B cell (primary cell): ENCODE measurements around the gene ABCA4. TPM values are rescaled to one million over a fixed set of nuclear protein-coding genes. Genes with fewer than 3 reads are reported as not detected.

Source experiments
- ATAC-seq: fragments of 200-7000 bp; cut with Tn5 transposase; one replicate; pipeline ENCODE4 v1.10.0; 2021; ENCODE audit warnings: low read depth, mild to moderate bottlenecking, moderate number of reproducible peaks, moderate library complexity
- CTCF ChIA-PET: fragments of 350-600 bp; sonication (Branson Sonifier 250); formaldehyde crosslinking; loops from one replicate; lab custom pipeline; 2021; ENCODE audit warnings: antibody characterized with exemption, inconsistent platforms; lab: Charles Lee
- POLR2A ChIA-PET: fragments of 350-600 bp; sonication (Branson Sonifier 250); formaldehyde crosslinking; loops from one replicate; lab custom pipeline; 2021; ENCODE audit warnings: antibody characterized with exemption; lab: Charles Lee
- DNase-seq: peaks from one replicate; pipeline ENCODE4 v3.0.0; 2013
- H2AFZ ChIP-seq: 2 replicates; pipeline ENCODE4 v1.6.1; 2012; ENCODE audit warnings: mild to moderate bottlenecking, low read depth, low read length; ENCODE audit not compliant: insufficient read depth, poor library complexity, severe bottlenecking
- H3K27ac ChIP-seq, 2 donors: 1 replicate in 1 of 2; 2 replicates in 1 of 2; pipeline ENCODE4 v1.5.1; 2012 to 2013; ENCODE audit warnings: low read length in 2 of 2, mild to moderate bottlenecking in 2 of 2, moderate library complexity in 1 of 2
- H3K27me3 ChIP-seq, 4 experiments: fragments of 200-600 bp in 1 of 4; sonication (generic) in 1 of 4; replicated peaks in 1 of 4; 1 replicate in 2 of 4; 2 replicates in 2 of 4; pipeline versions ENCODE4 v1.6.1 to v1.7.0; 2013 to 2016; ENCODE audit warnings: low read length in 3 of 4, mild to moderate bottlenecking in 2 of 4, mixed read lengths in 1 of 4, moderate library complexity in 1 of 4; ENCODE audit not compliant: insufficient read depth in 4 of 4, control insufficient read depth in 3 of 4; ENCODE audit errors: control extremely low read depth in 1 of 4
- H3K36me3 ChIP-seq, 2 experiments: replicated peaks in 1 of 2; 1 replicate in 1 of 2; 2 replicates in 1 of 2; pipeline versions ENCODE4 v1.6.1 to v1.7.1; 2013; ENCODE audit warnings: low read length in 1 of 2; ENCODE audit not compliant: insufficient read depth in 2 of 2, control insufficient read depth in 1 of 2; ENCODE audit errors: control extremely low read depth in 1 of 2, extremely low read depth in 1 of 2
- H3K4me1 ChIP-seq, 2 donors: fragments of 200-600 bp in 1 of 2; sonication (generic) in 1 of 2; 1 replicate in 1 of 2; 2 replicates in 1 of 2; pipeline versions ENCODE4 v1.5.1 to v1.6.1; 2013 to 2017; ENCODE audit warnings: low read length in 2 of 2; ENCODE audit not compliant: control insufficient read depth in 2 of 2, insufficient read depth in 2 of 2
- H3K4me2 ChIP-seq: replicated peaks from 2 replicates; pipeline ENCODE3; 2012; ENCODE audit warnings: mild to moderate bottlenecking, low read depth, low read length; ENCODE audit not compliant: poor library complexity, severe bottlenecking
- H3K4me3 ChIP-seq, 5 experiments: fragments of 200-600 bp in 1 of 5; sonication (generic) in 1 of 5; 1 replicate in 3 of 5; 2 replicates in 2 of 5; pipeline versions ENCODE4 v1.5.1 to v1.7.0; 2011 to 2016; ENCODE audit warnings: low read length in 4 of 5, mild to moderate bottlenecking in 4 of 5, low read depth in 2 of 5, control low read depth in 1 of 5, moderate library complexity in 1 of 5; ENCODE audit not compliant: insufficient read depth in 1 of 5; ENCODE audit errors: control extremely low read depth in 1 of 5, extremely low read depth in 1 of 5
- H3K79me2 ChIP-seq: fragments of 200-600 bp; sonication (generic); one replicate; pipeline ENCODE4 v1.6.0; 2016; ENCODE audit warnings: low read length; ENCODE audit not compliant: control insufficient read depth, insufficient read depth
- H3K9ac ChIP-seq: fragments of 200-600 bp; sonication (generic); 2 replicates; pipeline ENCODE4 v1.6.1; 2017; ENCODE audit warnings: mild to moderate bottlenecking, low read length, moderate library complexity
- H3K9me3 ChIP-seq, 3 donors: one replicate each; pipeline versions ENCODE4 v1.6.1 to v1.7.1; 2013; ENCODE audit warnings: low read length in 2 of 3; ENCODE audit not compliant: control insufficient read depth in 2 of 3, insufficient read depth in 1 of 3; ENCODE audit errors: control extremely low read depth in 1 of 3
- H4K20me1 ChIP-seq: 2 replicates; pipeline ENCODE4 v1.6.0; 2012; ENCODE audit warnings: mild to moderate bottlenecking, low read length; ENCODE audit not compliant: insufficient read depth, control insufficient read depth, poor library complexity, severe bottlenecking
- H3K27ac Mint-ChIP-seq: one replicate; pipeline ENCODE4 v1.8.0; 2021; ENCODE audit warnings: mixed read lengths
- H3K27me3 Mint-ChIP-seq: one replicate; pipeline ENCODE4 v1.8.0; 2021; ENCODE audit warnings: mixed read lengths
- H3K4me1 Mint-ChIP-seq: one replicate; pipeline ENCODE4 v1.8.0; 2021; ENCODE audit warnings: mixed read lengths
- H3K4me3 Mint-ChIP-seq: one replicate; pipeline ENCODE4 v1.8.0; 2021; ENCODE audit warnings: mixed read lengths
- H3K9me3 Mint-ChIP-seq: one replicate; pipeline ENCODE4 v1.8.0; 2022; ENCODE audit warnings: mixed read lengths; ENCODE audit not compliant: insufficient read depth
- CTCF ChIP-seq: fragments of 200-600 bp; IDR thresholded peaks from one replicate; pipeline ENCODE4 v1.8.0; 2022; ENCODE audit warnings: antibody characterized with exemption, mild to moderate bottlenecking
- EZH2 ChIP-seq: IDR thresholded peaks from 2 replicates; pipeline ENCODE4 v1.6.1; 2012; ENCODE audit warnings: borderline replicate concordance, low read depth, mild to moderate bottlenecking, moderate library complexity, low read length; ENCODE audit not compliant: insufficient read depth, poor library complexity, severe bottlenecking
- WGBS: methylation state at CpG from one replicate; pipeline ENCODE4 v1.1.5; 2013; ENCODE audit warnings: missing lambda C conversion rate; ENCODE audit not compliant: insufficient coverage; 5-methylcytosine and 5-hydroxymethylcytosine counted together
- intact Hi-C: fragments of 100-400 bp; cut with micrococcal nuclease; formaldehyde crosslinking; loops from one replicate; pipeline ENCODE4 v1.10.0; 2022
- polyA plus RNA-seq: library from polyadenylated mRNA; depleted of rRNA; stranded (reverse); fragments of >200 nt; gene quantifications from 2 replicates; pipeline ENCODE4 v1.2.3, GENCODE V29; 2012
- total RNA-seq, 2 donors: library from RNA; stranded (reverse); fragments of 120-200 nt in 1 of 2; gene quantifications; 1 replicate in 1 of 2; 2 replicates in 1 of 2; pipeline versions ENCODE4 v1.2.3 to v1.2.4, GENCODE V29; 2013 to 2022

The ABCA4 gene
- total and polyA plus RNA-seq, 2 donors (not counting 1 experiment from before 2014, with no cell fraction given) = not detected

GRCh38 chr1:94093996-94094395, 27.0 kb downstream of the ABCA4 start:
- Histone ChIP-seq H3K4me3 (no peak overlapping the region), H3K79me2 (no peaks in the 10 kb centered on the region), H4K20me1 (no peaks in the 10 kb centered on the region), H3K4me1 (no peaks in the 10 kb centered on the region), H3K4me2 (no peak overlapping the region), H3K27me3 (peaks cover 0 to 8% (median 1%) of the 10 kb centered on the region in 4 experiments), H2AFZ (peak overlapping the region; percentile 22), H3K9me3 (no peaks in the 10 kb centered on the region), H3K9ac (no peak overlapping the region), H3K27ac (no peak overlapping the region), H3K36me3 (no peaks in the 10 kb centered on the region)
- CTCF ChIA-PET = no interaction called here
- Mint-ChIP-seq H3K27ac (no peak overlapping the region), H3K4me3 (no peak overlapping the region), H3K27me3 (peaks cover 28% of the 10 kb centered on the region), H3K4me1 (peaks cover 3% of the 10 kb centered on the region), H3K9me3 (no peaks in the 10 kb centered on the region)
- no peak for TF ChIP-seq EZH2
- no peak for TF ChIP-seq CTCF
- no peak for ATAC-seq
- POLR2A ChIA-PET = no interaction called here
- intact Hi-C loops = no loop called here
- no peak for DNase-seq
- 68% methylated on average over 6 of the region's 6 CpGs for WGBS

- H3K9ac ChIP-seq = no peak overlapping the region
- CTCF ChIA-PET = no interaction called here
- WGBS = 100% methylated on average over 3 of the region's 4 CpGs
Measured at GRCh38 chr1:94093396-94093795, 27.6 kb downstream of the ABCA4 start.

More at GRCh38 chr1:94093396-94093795, 27.6 kb downstream of the ABCA4 start:
- TF ChIP-seq CTCF = no peak
- no peak for TF ChIP-seq EZH2
- H3K9me3 Mint-ChIP-seq = no peaks in the 10 kb centered on the region
- H3K4me2 ChIP-seq = no peak overlapping the region
- intact Hi-C loops = no loop called here
- no peak overlapping the region for H3K27ac Mint-ChIP-seq
- no peak overlapping the region for H3K4me3 Mint-ChIP-seq
- H3K9me3 ChIP-seq = no peaks in the 10 kb centered on the region
- no peaks in the 10 kb centered on the region for H3K79me2 ChIP-seq
- H3K4me3 ChIP-seq = no peak overlapping the region
- H2AFZ ChIP-seq = no peak overlapping the region
- peaks cover 28% of the 10 kb centered on the region for H3K27me3 Mint-ChIP-seq
- ATAC-seq (no peak), DNase-seq (no peak)
- H3K36me3 ChIP-seq = no peaks in the 10 kb centered on the region
- H3K27me3 ChIP-seq = peaks cover 0 to 8% (median 1%) of the 10 kb centered on the region in 4 experiments
- POLR2A ChIA-PET = no interaction called here
- no peaks in the 10 kb centered on the region for H4K20me1 ChIP-seq
- no peaks in the 10 kb centered on the region for H3K4me1 ChIP-seq
- H3K27ac ChIP-seq = no peak overlapping the region
- peaks cover 3% of the 10 kb centered on the region for H3K4me1 Mint-ChIP-seq
